Gastrocnemius medialis (tissue), 4 donors: ENCODE results near the gene RCL1.
"Not testable (repeated sequence)": the region's sequence is repeated elsewhere in the genome, so short reads cannot be mapped to it uniquely, and the experiment has no call there.

Experiments used
- POLR2A ChIP-seq, 2 donors: fragments of 450-650 bp; IDR thresholded peaks; one replicate each; pipeline ENCODE4 v1.6.1; 2017; ENCODE audit warnings: antibody characterized with exemption in 2 of 2, mild to moderate bottlenecking in 2 of 2, moderate library complexity in 2 of 2
- TF ChIP-seq, protein P1 (sequence below), 5 experiments: fragments of 450-650 bp in 3 of 5; fragments of 200-600 bp in 2 of 5; sonication (generic) in 2 of 5; IDR thresholded peaks in 4 of 5; conservative IDR thresholded peaks in 1 of 5; 1 replicate in 4 of 5; 2 replicates in 1 of 5; pipeline ENCODE4 v1.5.1; 2016 to 2019; ENCODE audit warnings: antibody characterized with exemption in 5 of 5, mild to moderate bottlenecking in 3 of 5, moderate library complexity in 3 of 5

- TF ChIP-seq, protein P1, sequence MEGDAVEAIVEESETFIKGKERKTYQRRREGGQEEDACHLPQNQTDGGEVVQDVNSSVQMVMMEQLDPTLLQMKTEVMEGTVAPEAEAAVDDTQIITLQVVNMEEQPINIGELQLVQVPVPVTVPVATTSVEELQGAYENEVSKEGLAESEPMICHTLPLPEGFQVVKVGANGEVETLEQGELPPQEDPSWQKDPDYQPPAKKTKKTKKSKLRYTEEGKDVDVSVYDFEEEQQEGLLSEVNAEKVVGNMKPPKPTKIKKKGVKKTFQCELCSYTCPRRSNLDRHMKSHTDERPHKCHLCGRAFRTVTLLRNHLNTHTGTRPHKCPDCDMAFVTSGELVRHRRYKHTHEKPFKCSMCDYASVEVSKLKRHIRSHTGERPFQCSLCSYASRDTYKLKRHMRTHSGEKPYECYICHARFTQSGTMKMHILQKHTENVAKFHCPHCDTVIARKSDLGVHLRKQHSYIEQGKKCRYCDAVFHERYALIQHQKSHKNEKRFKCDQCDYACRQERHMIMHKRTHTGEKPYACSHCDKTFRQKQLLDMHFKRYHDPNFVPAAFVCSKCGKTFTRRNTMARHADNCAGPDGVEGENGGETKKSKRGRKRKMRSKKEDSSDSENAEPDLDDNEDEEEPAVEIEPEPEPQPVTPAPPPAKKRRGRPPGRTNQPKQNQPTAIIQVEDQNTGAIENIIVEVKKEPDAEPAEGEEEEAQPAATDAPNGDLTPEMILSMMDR (IDR thresholded peaks at IDR 0.05 in 4 of 5, conservative IDR thresholded peaks at IDR 0.05 in 1 of 5) = not testable (repeated sequence)
- not testable (repeated sequence) for TF ChIP-seq POLR2A (IDR thresholded peaks at IDR 0.05)
These were observed 17.8 kb upstream of the RCL1 start for GRCh38 chr9:4774958-4775357.
